ENCODE results near the gene NEMP1. TPM values are rescaled to one million over a fixed set of nuclear protein-coding genes. Genes with fewer than 3 reads are reported as not detected.

The NEMP1 gene
- total and polyA plus RNA-seq, 2 of the 13 experiments (the other 11 are each of a cell fraction or from before 2014, with no cell fraction given) = 11.4 to 12.9 TPM

GRCh38 chr12:57104292-57104910 is 25.8 kb upstream of the NEMP1 start (continued):
- TF ChIP-seq, protein P1, sequence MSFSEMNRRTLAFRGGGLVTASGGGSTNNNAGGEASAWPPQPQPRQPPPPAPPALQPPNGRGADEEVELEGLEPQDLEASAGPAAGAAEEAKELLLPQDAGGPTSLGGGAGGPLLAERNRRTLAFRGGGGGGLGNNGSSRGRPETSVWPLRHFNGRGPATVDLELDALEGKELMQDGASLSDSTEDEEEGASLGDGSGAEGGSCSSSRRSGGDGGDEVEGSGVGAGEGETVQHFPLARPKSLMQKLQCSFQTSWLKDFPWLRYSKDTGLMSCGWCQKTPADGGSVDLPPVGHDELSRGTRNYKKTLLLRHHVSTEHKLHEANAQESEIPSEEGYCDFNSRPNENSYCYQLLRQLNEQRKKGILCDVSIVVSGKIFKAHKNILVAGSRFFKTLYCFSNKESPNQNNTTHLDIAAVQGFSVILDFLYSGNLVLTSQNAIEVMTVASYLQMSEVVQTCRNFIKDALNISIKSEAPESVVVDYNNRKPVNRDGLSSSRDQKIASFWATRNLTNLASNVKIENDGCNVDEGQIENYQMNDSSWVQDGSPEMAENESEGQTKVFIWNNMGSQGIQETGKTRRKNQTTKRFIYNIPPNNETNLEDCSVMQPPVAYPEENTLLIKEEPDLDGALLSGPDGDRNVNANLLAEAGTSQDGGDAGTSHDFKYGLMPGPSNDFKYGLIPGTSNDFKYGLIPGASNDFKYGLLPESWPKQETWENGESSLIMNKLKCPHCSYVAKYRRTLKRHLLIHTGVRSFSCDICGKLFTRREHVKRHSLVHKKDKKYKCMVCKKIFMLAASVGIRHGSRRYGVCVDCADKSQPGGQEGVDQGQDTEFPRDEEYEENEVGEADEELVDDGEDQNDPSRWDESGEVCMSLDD (CRISPR knock-in tag; IDR thresholded peaks at IDR 0.05; ENCODE audit: borderline replicate concordance) = no peak
- TF ChIP-seq ISX (CRISPR knock-in tag; conservative IDR thresholded peaks at IDR 0.05) = no peak

DNA sequence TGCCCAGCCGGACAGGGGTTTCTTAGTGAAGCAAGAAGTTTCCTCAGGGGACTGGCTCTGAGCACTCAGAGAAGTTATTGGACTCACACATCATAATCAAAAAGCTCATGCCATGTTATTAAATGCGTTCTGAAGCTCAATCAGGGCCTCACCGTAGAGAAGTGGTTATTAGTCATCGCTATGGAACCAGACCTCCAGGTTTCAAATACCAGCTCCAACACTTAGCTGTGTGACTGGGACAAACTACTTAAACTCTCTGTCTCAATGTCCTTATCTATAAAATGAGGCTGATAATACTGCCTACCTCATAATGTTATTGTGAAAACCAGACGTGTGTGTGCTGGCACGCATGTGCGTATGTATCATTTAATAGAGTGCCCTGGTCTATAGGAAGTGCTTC is 25.3 kb upstream of the NEMP1 start:
- in situ Hi-C loops (cut with HindIII; ENCODE audit: extremely low pct_ligation_motif_present, low pct_unique_long_range_greater_than_20kb) (no loop called here), intact Hi-C loops (cut with micrococcal nuclease; ENCODE audit: unreplicated experiment) (no loop called here)
- Histone ChIP-seq H3K4me3 (replicated peaks in 1 of 3; ENCODE audit: insufficient read depth in 1 of 3, low read depth in 2 of 3, low read length in 3 of 3) (no peak overlapping the region), H3K9ac (ENCODE audit: insufficient read depth, low read depth, low read length) (no peak overlapping the region), H3K9me3 (ENCODE audit: low read length) (no peaks in the 10 kb centered on the region), H3K4me1 (ENCODE audit: insufficient read depth, low read length) (peaks cover 46% of the 10 kb centered on the region), H4K20me1 (ENCODE audit: insufficient read depth, low read length) (no peaks in the 10 kb centered on the region), H3K4me2 (ENCODE audit: low read depth, low read length) (no peak overlapping the region), H3K79me2 (ENCODE audit: insufficient read depth, low read length) (no peaks in the 10 kb centered on the region), H3K27ac (ENCODE audit: extremely low read length, insufficient read depth, low read length) (no peak overlapping the region), H2AFZ (ENCODE audit: low read length) (no peak overlapping the region), H3K36me3 (replicated peaks in 1 of 2; ENCODE audit: control insufficient read depth in 1 of 2, insufficient read depth in 2 of 2, low read length in 2 of 2) (peaks cover 11 to 16% of the 10 kb centered on the region in 2 experiments; a peak in 4 of 5 replicates), H3K27me3 (ENCODE audit: control insufficient read depth in 1 of 2, insufficient read depth in 2 of 2, low read length in 2 of 2) (no peaks in the 10 kb centered on the region)
- DNase-seq (ENCODE audit: low spot score) (no peak), ATAC-seq (no peak), FAIRE-seq (no peak)
- BruUV-seq (replicated peaks) = no TSS peak
- ChIA-PET POLR2A (interaction anchor here (1.5 to 13.5 kb wide), 4 partner anchors 7 to 25 kb away, joined by 4 to 309 read pairs (median 58); partner anchors contain the start of genes LRP1, NAB2, NEMP1 and STAT6), CTCF (ENCODE audit: low intra/inter-chr PET ratio, low total read pairs) (no interaction called here)
- no peak for TF ChIP-seq MBNL3 (CRISPR knock-in tag; conservative IDR thresholded peaks at IDR 0.05)
- TF ChIP-seq NFRKB (IDR thresholded peaks at IDR 0.05) = no peak
- no peak for TF ChIP-seq DZIP1 (CRISPR knock-in tag; IDR thresholded peaks at IDR 0.05)
- TF ChIP-seq ARHGAP35 (CRISPR knock-in tag; IDR thresholded peaks at IDR 0.05; ENCODE audit: borderline replicate concordance) = no peak
- TF ChIP-seq NR3C1 (CRISPR knock-in tag; IDR thresholded peaks at IDR 0.05) = no peak
- TF ChIP-seq, protein P2, sequence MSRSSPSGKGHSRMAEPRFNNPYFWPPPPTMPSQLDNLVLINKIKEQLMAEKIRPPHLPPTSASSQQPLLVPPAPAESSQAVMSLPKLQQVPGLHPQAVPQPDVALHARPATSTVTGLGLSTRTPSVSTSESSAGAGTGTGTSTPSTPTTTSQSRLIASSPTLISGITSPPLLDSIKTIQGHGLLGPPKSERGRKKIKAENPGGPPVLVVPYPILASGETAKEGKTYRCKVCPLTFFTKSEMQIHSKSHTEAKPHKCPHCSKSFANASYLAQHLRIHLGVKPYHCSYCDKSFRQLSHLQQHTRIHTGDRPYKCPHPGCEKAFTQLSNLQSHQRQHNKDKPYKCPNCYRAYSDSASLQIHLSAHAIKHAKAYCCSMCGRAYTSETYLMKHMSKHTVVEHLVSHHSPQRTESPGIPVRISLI (CRISPR knock-in tag; IDR thresholded peaks at IDR 0.05; ENCODE audit: borderline replicate concordance) = no peak
- WGBS (ENCODE audit: low lambda C conversion rate) = 99% methylated on average over 6 of the region's 7 CpGs

Measured in HepG2 (cell line).